IMR-90 (cell line): ENCODE measurements around the gene DCTN5. TPM values are rescaled to one million over a fixed set of nuclear protein-coding genes. Genes with fewer than 3 reads are reported as not detected.

Source experiments
- ATAC-seq: fragments of 200-7000 bp; cut with Tn5 transposase; 2 replicates; pipeline ENCODE4 v1.9.1; 2020; ENCODE audit warnings: low read depth, mild to moderate bottlenecking, moderate library complexity
- BruUV-seq: library from RNA; stranded (reverse); fragments of 400-500 nt; replicated peaks from 2 replicates; lab custom pipeline; 2021; lab: Mats Ljungman, UMichigan
- CTCF ChIA-PET: fragments of 300-600 bp; formaldehyde crosslinking; extraction: SDS; loops from one replicate; lab custom pipeline; 2021; ENCODE audit warnings: antibody characterized with exemption; lab: Yijun Ruan, JAX
- POLR2A ChIA-PET: fragments of 300-600 bp; sonication (Branson Sonifier 250); formaldehyde crosslinking; loops from one replicate; lab custom pipeline; 2022; ENCODE audit warnings: antibody characterized with exemption; ENCODE audit not compliant: unreplicated experiment; lab: Charles Lee
- DNase-seq: peaks from one replicate; pipeline ENCODE4 v3.0.0; 2013
- H2AFZ ChIP-seq: replicated peaks from 2 replicates; pipeline ENCODE3; 2013; ENCODE audit warnings: low read length, mild to moderate bottlenecking; ENCODE audit not compliant: poor library complexity
- H2AK5ac ChIP-seq: 2 replicates; pipeline ENCODE4 v1.6.1; 2013; ENCODE audit warnings: low read depth, low read length, inconsistent platforms
- H2AK9ac ChIP-seq: replicated peaks from 2 replicates; pipeline ENCODE3; 2013; ENCODE audit warnings: mild to moderate bottlenecking, low read depth, low read length, moderate library complexity; ENCODE audit not compliant: poor library complexity
- H2BK120ac ChIP-seq: 2 replicates; pipeline ENCODE4 v1.6.1; 2013; ENCODE audit warnings: low read depth, low read length, inconsistent platforms
- H2BK15ac ChIP-seq: 3 replicates; pipeline ENCODE4 v1.6.1; 2013; ENCODE audit warnings: low read depth, low read length, inconsistent platforms
- H2BK20ac ChIP-seq: 2 replicates; pipeline ENCODE4 v1.6.1; 2013; ENCODE audit warnings: low read depth, mild to moderate bottlenecking, inconsistent platforms, low read length, moderate library complexity
- H2BK5ac ChIP-seq: 2 replicates; pipeline ENCODE4 v1.6.1; 2013; ENCODE audit warnings: mild to moderate bottlenecking, low read depth, low read length, inconsistent platforms; ENCODE audit not compliant: poor library complexity, severe bottlenecking
- H3K14ac ChIP-seq: replicated peaks from 2 replicates; pipeline ENCODE4 v1.6.1; 2013; ENCODE audit warnings: low read depth, low read length, inconsistent platforms
- H3K18ac ChIP-seq: 2 replicates; pipeline ENCODE4 v1.6.1; 2013; ENCODE audit warnings: low read depth, low read length, control low read depth
- H3K23ac ChIP-seq: 2 replicates; pipeline ENCODE4 v1.6.1; 2013; ENCODE audit warnings: low read depth, low read length, inconsistent platforms
- H3K27ac ChIP-seq: 2 replicates; pipeline ENCODE4 v1.5.1; 2013; ENCODE audit warnings: mild to moderate bottlenecking, control low read depth, low read length; ENCODE audit not compliant: insufficient read depth
- H3K27me3 ChIP-seq: 2 replicates; pipeline ENCODE4 v1.6.1; 2013; ENCODE audit warnings: low read length; ENCODE audit not compliant: control insufficient read depth, insufficient read depth
- H3K36me3 ChIP-seq: 2 replicates; pipeline ENCODE4 v1.6.1; 2013; ENCODE audit warnings: low read length, mixed read lengths; ENCODE audit not compliant: control insufficient read depth, insufficient read depth
- H3K4ac ChIP-seq: 2 replicates; pipeline ENCODE4 v1.6.1; 2013; ENCODE audit warnings: low read depth, low read length, inconsistent platforms
- H3K4me1 ChIP-seq: 2 replicates; pipeline ENCODE4 v1.6.1; 2013; ENCODE audit warnings: low read length, mixed read lengths; ENCODE audit not compliant: control insufficient read depth, insufficient read depth
- H3K4me2 ChIP-seq: 2 replicates; pipeline ENCODE4 v1.6.1; 2013; ENCODE audit warnings: low read depth, mild to moderate bottlenecking, control low read depth, low read length, moderate library complexity
- H3K4me3 ChIP-seq: 2 replicates; pipeline ENCODE4 v1.5.1; 2013; ENCODE audit warnings: low read depth, mild to moderate bottlenecking, control low read depth, low read length, moderate library complexity; ENCODE audit not compliant: insufficient read depth
- H3K56ac ChIP-seq: 2 replicates; pipeline ENCODE4 v1.6.1; 2013; ENCODE audit warnings: low read length, inconsistent platforms; ENCODE audit not compliant: insufficient read depth; ENCODE audit errors: extremely low read depth
- H3K79me1 ChIP-seq, 2 experiments: 2 replicates each; pipeline ENCODE4 v1.6.1; 2013; ENCODE audit warnings: low read length in 2 of 2, inconsistent platforms in 1 of 2, low read depth in 1 of 2
- H3K9ac ChIP-seq: 2 replicates; pipeline ENCODE4 v1.6.1; 2013; ENCODE audit warnings: low read depth, low read length, control low read depth
- H3K9me1 ChIP-seq: 2 replicates; pipeline ENCODE4 v1.6.1; 2013; ENCODE audit warnings: low read length, inconsistent platforms; ENCODE audit not compliant: insufficient read depth
- H3K9me3 ChIP-seq: 2 replicates; pipeline ENCODE4 v1.6.1; 2013; ENCODE audit warnings: low read length; ENCODE audit not compliant: control insufficient read depth, insufficient read depth
- H4K20me1 ChIP-seq: 2 replicates; pipeline ENCODE4 v1.6.1; 2013; ENCODE audit warnings: low read length, inconsistent platforms; ENCODE audit not compliant: insufficient read depth
- H4K5ac ChIP-seq: 2 replicates; pipeline ENCODE4 v1.6.1; 2013; ENCODE audit warnings: mild to moderate bottlenecking, low read depth, low read length, control low read depth
- H4K8ac ChIP-seq, 2 experiments: 2 replicates each; pipeline ENCODE4 v1.6.1; 2013; ENCODE audit warnings: low read depth in 2 of 2, low read length in 2 of 2, control low read depth in 1 of 2, inconsistent platforms in 1 of 2
- H4K91ac ChIP-seq: 2 replicates; pipeline ENCODE4 v1.6.1; 2013; ENCODE audit warnings: low read depth, low read length, inconsistent platforms; ENCODE audit not compliant: insufficient read depth
- BHLHE40 ChIP-seq: fragments of 150-350 bp; IDR thresholded peaks from 2 replicates; pipeline ENCODE4 v1.6.1; 2016; ENCODE audit warnings: mild to moderate bottlenecking, low read depth, low read length
- CEBPB ChIP-seq: IDR thresholded peaks from 2 replicates; pipeline ENCODE4 v1.6.1; 2012; ENCODE audit warnings: low read depth, low read length, improper control_type of control experiment
- CHD1 ChIP-seq: IDR thresholded peaks from 2 replicates; pipeline ENCODE4 v1.6.1; 2012; ENCODE audit warnings: low read depth, low read length, improper control_type of control experiment
- FOS ChIP-seq: fragments of 150-350 bp; IDR thresholded peaks from 2 replicates; pipeline ENCODE4 v1.6.1; 2016; ENCODE audit warnings: low read depth, low read length
- MAFK ChIP-seq: IDR thresholded peaks from 2 replicates; pipeline ENCODE4 v1.6.1; 2012; ENCODE audit warnings: low read depth, low read length, improper control_type of control experiment
- MAZ ChIP-seq: IDR thresholded peaks from 2 replicates; pipeline ENCODE4 v1.6.1; 2012; ENCODE audit warnings: low read depth, mild to moderate bottlenecking, low read length, improper control_type of control experiment, moderate library complexity, borderline replicate concordance
- NFE2L2 ChIP-seq: fragments of 150-350 bp; IDR thresholded peaks from 2 replicates; pipeline ENCODE4 v1.6.1; 2016; ENCODE audit warnings: low read depth, mild to moderate bottlenecking, low read length
- POLR2A ChIP-seq: IDR thresholded peaks from 2 replicates; pipeline ENCODE4 v1.6.1; 2012; ENCODE audit warnings: mild to moderate bottlenecking, low read depth, low read length
- RAD21 ChIP-seq: IDR thresholded peaks from 2 replicates; pipeline ENCODE4 v1.6.1; 2012; ENCODE audit warnings: low read length, improper control_type of control experiment
- RCOR1 ChIP-seq: IDR thresholded peaks from 2 replicates; pipeline ENCODE4 v1.6.1; 2012; ENCODE audit warnings: mild to moderate bottlenecking, low read length, improper control_type of control experiment; ENCODE audit not compliant: insufficient replicate concordance
- RFX5 ChIP-seq: IDR thresholded peaks from 2 replicates; pipeline ENCODE4 v1.8.0; 2012; ENCODE audit warnings: low read depth, mild to moderate bottlenecking, low read length, moderate library complexity
- WGBS, 2 experiments: methylation state at CpG; one replicate each; pipeline versions ENCODE4 v1.1.5 to v1.1.7; 2013; ENCODE audit warnings: missing lambda C conversion rate in 2 of 2; ENCODE audit not compliant: insufficient read length in 1 of 2; ENCODE audit errors: extremely low coverage in 2 of 2; 5-methylcytosine and 5-hydroxymethylcytosine counted together
- dilution Hi-C: fragments of 300-500 bp; cut with HindIII; formaldehyde crosslinking; loops from one replicate; pipeline ENCODE4 v1.14.3; 2018; ENCODE audit warnings: low sequenced_read_pairs; ENCODE audit not compliant: unreplicated experiment
- in situ Hi-C: fragments of 300-500 bp; cut with MboI; formaldehyde crosslinking; loops from 3 replicates; pipeline ENCODE4 v1.14.3; 2019; ENCODE audit warnings: low sequenced_read_pairs, inconsistent platforms, mixed read lengths
- intact Hi-C: fragments of 100-400 bp; cut with micrococcal nuclease; formaldehyde crosslinking; loops from 2 replicates; pipeline ENCODE4 v1.10.0; 2022
- polyA plus RNA-seq, 3 experiments: library from polyadenylated mRNA; depleted of rRNA; stranded (reverse); fragments of >200 nt; gene quantifications; 2 replicates each; pipeline ENCODE4 v1.2.3, GENCODE V29; 2012; ENCODE audit warnings: low replicate concordance in 1 of 3
- total RNA-seq: library from RNA; depleted of rRNA; stranded (reverse); fragments of >200 nt; gene quantifications from 2 replicates; pipeline ENCODE4 v1.2.3, GENCODE V29; 2012
- TF ChIP-seq, protein P1 (sequence below): fragments of 150-350 bp; IDR thresholded peaks from 2 replicates; pipeline ENCODE4 v1.6.1; 2016; ENCODE audit warnings: low read depth, mild to moderate bottlenecking, low read length, moderate library complexity, borderline replicate concordance
- TF ChIP-seq, protein P2 (sequence below): fragments of 150-350 bp; IDR thresholded peaks from 2 replicates; pipeline ENCODE4 v1.6.1; 2017; ENCODE audit warnings: mild to moderate bottlenecking, antibody characterized with exemption, low read length, low read depth

The DCTN5 gene
- total and polyA plus RNA-seq, 2 of the 4 experiments (the other 2 are of a cell fraction) = 49.6 to 111 TPM

- TF ChIP-seq FOS = no peak
These were observed 45.9 kb upstream of the DCTN5 start (continued) for GRCh38 chr16:23595246-23595950.

- H2AK9ac ChIP-seq = peak within 1 kb of the TSS; percentile 95
- TF ChIP-seq RAD21 (peak; percentile 52), MAZ (no peak), RCOR1 (no peak), POLR2A (peak; percentile 61; the same call in 1 of the 2 replicates), CEBPB (no peak), NFE2L2 (no peak), RFX5 (no peak), MAFK (no peak), FOS (no peak), BHLHE40 (peak; percentile 34), CHD1 (no peak)
- TF ChIP-seq, protein P1, sequence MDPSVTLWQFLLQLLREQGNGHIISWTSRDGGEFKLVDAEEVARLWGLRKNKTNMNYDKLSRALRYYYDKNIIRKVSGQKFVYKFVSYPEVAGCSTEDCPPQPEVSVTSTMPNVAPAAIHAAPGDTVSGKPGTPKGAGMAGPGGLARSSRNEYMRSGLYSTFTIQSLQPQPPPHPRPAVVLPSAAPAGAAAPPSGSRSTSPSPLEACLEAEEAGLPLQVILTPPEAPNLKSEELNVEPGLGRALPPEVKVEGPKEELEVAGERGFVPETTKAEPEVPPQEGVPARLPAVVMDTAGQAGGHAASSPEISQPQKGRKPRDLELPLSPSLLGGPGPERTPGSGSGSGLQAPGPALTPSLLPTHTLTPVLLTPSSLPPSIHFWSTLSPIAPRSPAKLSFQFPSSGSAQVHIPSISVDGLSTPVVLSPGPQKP = no peak
- TF ChIP-seq, protein P2, sequence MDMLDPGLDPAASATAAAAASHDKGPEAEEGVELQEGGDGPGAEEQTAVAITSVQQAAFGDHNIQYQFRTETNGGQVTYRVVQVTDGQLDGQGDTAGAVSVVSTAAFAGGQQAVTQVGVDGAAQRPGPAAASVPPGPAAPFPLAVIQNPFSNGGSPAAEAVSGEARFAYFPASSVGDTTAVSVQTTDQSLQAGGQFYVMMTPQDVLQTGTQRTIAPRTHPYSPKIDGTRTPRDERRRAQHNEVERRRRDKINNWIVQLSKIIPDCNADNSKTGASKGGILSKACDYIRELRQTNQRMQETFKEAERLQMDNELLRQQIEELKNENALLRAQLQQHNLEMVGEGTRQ = no peak
These were observed 45.1 kb upstream of the DCTN5 start, which contains the start of gene NDUFAB1 for GRCh38 chr16:23595951-23596720. NDUFAB1 (minus strand) TSS chr16:23596316; CDS start chr16:23596290, 26 bp downstream.

More at GRCh38 chr16:23595951-23596720, 45.1 kb upstream of the DCTN5 start, which contains the start of gene NDUFAB1:
- Histone ChIP-seq H3K4me1 (peaks cover 3% of the 10 kb centered on the region; the same call in 1 of the 2 replicates), H3K23ac (peak within 1 kb of the TSS; percentile 86; the same call in 1 of the 2 replicates), H3K9me3 (no peaks in the 10 kb centered on the region), H3K56ac (peak within 1 kb of the TSS; percentile 58), H2BK20ac (no peak within 1 kb of the TSS), H3K4me2 (peak within 1 kb of the TSS; percentile 98), H3K27ac (peak within 1 kb of the TSS; percentile 92), H3K9me1 (peaks cover 8% of the 10 kb centered on the region), H3K4ac (peak within 1 kb of the TSS; percentile 88), H2BK120ac (peak within 1 kb of the TSS; percentile 78; the same call in 1 of the 2 replicates), H3K18ac (no peak within 1 kb of the TSS), H3K27me3 (no peaks in the 10 kb centered on the region), H3K9ac (peak within 1 kb of the TSS; percentile 99), H2AFZ (peak within 1 kb of the TSS; percentile 94), H3K4me3 (peak within 1 kb of the TSS; percentile 100), H4K8ac (peak within 1 kb of the TSS; percentile 90 to 98), H2AK5ac (peak within 1 kb of the TSS; percentile 82; the same call in 1 of the 2 replicates), H4K20me1 (peaks cover 28% of the 10 kb centered on the region), H3K36me3 (peaks cover 19% of the 10 kb centered on the region), H4K91ac (peak within 1 kb of the TSS; percentile 48), H3K79me1 (peaks cover 5 to 32% of the 10 kb centered on the region in 2 experiments; a peak in 3 of 4 replicates), H2BK5ac (peak within 1 kb of the TSS; percentile 68), H4K5ac (peak within 1 kb of the TSS; percentile 77), H3K14ac (peak within 1 kb of the TSS; percentile 93), H2BK15ac (no peak within 1 kb of the TSS; the same call in 2 of the 3 replicates)
- CTCF ChIA-PET = interaction anchor here (0.8 kb wide), 1 partner anchor 13 kb away, joined by 3 read pairs; no protein-coding TSS in a partner anchor
- no TSS peak for BruUV-seq
- POLR2A ChIA-PET = no interaction called here
- dilution Hi-C loops = no loop called here
- intact Hi-C loops = loop anchor here (2.0 kb wide), 1 partner anchor 45 kb away; the partner anchor contains the start of genes DCTN5 and PALB2
- in situ Hi-C loops = no loop called here
- ATAC-seq (peak; percentile 100), DNase-seq (peak; percentile 83)
- WGBS, 2 experiments = 0% methylated on average over 21 of the region's 67 CpGs; no CpG with 5 or more reads in 1 of the 2 experiments
